NCI-H226 (cell line): Measurements from ENCODE around the gene PAX2.

Experiments
- DNase-seq: peaks from one replicate; pipeline ENCODE4 v3.0.0-alpha.2; 2015

PAX2 gene

DNA sequence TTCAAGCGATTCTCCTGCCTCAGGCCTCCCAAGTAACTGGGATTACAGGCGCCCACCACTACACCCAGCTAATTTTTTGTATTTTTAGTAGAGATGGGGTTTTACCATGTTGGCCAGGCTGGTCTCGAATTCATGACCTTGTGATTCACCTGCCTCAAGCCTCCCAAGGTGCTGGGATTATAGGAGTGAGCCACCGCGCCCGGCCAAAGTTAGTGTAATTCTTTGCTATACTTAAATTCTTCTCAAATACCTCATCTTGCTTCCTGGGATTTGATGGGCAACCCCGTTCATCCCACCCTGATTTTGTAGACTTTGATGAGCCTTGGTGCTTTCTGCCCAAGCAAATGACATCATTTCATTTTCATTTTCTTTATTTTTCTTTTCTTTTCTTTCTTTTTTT is 54.5 kb downstream of the PAX2 start:
- no peak for DNase-seq

DNA sequence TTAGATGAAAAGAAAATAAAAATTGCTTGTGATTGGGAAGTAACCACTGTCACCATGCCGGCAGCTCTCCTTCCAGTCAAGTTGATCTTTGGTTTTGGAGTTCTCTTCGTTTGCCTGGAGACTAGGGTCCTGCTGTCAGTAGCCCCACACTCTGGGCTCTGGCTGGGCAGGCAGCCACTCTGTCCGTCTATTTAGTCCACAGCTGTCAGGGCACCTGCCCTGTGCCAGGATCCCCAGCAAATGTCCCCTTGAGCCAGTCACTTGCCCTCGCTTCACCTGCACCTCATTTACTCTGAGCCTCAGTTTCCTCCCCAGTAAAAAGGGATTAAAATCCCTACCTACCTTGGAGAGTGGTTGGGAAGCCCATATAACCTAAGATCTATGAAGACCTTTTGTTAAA is 55.5 kb downstream of the PAX2 start:
- DNase-seq = no peak

DNA sequence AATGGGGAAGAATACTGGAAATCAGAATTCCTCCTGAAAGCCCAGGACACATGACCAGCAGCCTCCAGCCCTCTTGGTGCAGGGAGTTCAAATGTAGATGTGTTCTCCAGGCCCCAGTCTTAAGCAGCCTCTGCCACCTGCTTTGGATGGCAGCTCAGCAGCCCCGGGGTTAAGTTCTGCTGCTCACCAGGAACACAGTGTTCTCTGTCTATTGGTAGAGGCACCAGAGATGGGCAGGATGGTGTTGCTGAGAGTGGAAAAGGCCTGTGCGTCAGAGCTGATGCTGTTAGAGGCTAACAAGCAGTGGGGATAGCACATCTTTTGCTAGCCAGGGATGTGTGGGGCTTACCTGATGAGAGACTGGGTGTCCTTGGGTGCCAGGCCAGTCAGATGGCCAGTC is 56.8 kb downstream of the PAX2 start:
- no peak for DNase-seq

DNA sequence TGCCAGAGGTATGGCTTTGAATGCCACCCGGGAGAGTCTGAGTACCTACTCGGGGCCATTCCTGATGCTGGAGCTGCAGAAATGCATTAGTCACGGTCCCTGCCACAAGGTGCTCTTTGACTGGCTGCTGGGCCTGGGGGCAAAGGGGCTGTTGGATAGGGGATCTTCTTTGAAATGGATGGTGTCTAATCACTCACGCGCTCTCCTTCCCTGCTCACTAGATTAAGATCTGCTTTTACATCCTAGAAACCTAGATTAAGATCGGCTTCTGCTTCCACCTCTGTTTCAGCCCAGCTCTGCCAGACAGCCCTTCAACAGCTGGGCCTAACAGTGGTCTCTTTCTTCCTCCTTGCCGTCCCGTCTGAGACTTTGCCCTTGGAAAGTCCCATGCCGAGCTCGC is 57.2 kb downstream of the PAX2 start:
- no peak for DNase-seq

DNA sequence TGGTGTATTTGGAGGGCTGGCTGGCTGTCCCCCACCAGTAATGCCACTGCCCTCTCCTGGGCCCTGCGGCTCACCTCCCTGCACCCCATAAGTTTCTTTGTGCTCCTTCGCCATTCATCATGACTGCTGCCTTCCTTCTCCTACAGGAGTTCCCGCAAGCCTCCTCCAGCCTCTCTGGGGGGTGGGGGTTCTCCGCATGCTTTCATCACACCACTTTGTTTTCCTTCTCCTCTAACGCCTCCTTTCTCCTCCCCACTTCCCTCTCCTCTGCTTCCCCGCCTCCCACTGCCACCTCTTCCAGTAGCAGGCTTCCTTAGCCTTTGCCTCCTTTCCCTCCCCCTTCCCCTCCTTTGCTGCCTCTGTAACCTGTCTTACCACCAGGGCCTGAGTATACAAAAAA is 58.1 kb downstream of the PAX2 start:
- no peak for DNase-seq

DNA sequence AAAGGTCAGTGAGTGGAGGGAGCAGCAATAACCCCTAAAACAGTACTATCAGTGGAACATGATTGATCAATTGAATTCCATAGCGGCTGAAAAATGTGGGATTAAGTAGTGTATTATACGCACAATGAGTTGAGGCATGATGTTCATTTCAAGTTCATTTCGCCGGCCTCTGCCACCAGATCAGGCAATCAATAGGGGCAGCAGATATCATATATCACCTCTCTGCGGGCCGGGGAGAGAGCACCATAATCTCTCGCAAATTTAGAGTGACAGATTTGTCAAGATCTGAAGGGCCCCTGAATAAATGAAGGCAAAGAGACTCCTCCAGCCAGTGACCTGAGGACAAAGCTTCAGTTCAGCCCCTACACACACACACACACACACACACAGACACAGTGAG is 58.5 kb downstream of the PAX2 start:
- DNase-seq = no peak

DNA sequence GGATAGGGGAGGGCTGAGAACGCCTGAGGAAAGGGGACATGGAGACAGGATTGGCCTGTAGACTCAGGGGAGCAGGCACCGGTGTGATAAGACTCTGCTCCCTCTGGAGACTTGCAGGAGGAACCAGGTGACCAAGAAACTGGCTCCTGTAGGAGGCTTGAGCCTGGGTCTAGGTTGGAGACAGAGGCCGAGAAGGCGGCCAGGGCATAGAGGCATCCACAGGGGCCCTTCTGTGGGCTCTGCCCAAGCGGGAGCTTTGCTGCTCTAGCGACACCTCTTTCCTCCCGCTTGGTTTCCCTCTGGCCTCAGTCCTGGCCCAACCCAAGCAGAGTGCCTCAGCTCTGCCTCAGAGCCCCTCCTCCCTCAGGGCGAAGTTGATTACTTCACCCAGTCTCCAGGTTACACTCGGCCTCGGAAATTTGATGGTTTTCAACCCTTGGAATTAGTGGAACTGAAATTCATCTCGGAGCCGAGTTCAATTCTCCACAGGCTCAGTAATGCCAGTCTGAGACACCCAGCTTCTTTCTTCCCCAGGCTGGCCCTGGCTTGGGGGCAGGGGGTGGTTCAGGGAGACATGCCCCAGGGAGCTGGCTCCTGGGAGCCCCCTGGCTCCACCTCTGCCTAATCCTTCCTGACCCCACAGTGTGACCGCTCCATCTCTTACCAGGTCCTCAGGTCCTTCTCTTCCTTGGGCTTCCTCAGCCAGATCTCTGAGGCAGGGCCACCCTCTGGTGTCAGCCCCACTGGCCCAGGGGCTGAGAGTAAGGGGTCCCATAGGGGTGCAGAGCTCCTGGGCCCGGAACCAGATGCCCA is 60.4 kb downstream of the PAX2 start:
- DNase-seq = no peak

DNA sequence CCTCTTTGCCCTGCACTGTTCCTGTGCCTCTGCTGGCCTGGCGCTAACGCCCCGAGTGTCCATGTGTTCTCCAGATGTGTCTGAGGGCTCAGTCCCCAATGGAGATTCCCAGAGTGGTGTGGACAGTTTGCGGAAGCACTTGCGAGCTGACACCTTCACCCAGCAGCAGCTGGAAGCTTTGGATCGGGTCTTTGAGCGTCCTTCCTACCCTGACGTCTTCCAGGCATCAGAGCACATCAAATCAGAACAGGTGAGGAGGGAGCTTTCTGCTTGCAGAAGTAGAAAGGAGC is 60.9 kb downstream of the PAX2 start:
- no peak for DNase-seq

DNA sequence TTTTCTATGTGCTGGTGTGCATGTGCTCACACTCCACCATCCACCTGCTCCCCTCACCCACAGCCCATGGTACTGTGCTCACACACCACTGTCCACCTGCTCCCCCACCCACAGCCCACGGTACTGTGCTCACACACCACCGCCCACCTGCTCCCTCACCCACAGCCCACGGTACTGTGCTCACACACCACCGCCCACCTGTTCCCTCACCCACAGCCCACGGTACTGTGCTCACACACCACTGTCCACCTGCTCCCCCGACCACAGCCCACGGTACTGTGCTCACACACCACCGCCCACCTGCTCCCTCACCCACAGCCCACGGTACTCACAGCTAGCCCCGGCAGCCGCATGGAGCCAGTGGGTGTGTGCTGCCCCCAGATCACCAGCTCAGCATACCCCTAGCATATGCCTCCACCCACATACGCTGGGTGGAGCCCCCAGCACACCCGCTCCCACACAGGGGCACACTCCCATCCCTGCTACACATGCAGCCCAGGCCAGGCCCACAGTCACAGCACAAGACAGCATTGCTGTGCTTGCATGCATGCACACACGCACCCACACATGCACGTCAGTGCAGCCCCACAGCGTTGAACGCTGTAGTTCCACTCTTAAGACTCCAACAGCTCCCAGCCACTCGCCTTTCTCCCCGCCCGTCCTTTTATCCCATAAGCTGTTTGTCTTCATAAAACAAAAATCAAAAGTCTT is 62.0 kb downstream of the PAX2 start:
- no peak for DNase-seq

DNA sequence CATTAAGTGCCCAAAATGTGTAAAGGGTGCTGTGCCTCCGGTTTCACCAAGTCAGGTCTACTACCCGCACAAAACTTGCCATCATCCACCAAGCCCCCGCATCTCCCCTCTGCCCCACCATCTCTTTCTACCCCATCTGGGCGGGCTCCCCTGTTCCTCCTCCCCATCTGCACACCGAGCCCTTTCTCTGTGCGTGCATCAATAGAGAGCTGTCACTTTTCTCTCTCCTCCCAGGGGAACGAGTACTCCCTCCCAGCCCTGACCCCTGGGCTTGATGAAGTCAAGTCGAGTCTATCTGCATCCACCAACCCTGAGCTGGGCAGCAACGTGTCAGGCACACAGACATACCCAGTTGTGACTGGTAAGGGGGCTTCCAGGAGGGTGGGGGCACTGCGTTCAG is 63.5 kb downstream of the PAX2 start:
- no peak for DNase-seq

DNA sequence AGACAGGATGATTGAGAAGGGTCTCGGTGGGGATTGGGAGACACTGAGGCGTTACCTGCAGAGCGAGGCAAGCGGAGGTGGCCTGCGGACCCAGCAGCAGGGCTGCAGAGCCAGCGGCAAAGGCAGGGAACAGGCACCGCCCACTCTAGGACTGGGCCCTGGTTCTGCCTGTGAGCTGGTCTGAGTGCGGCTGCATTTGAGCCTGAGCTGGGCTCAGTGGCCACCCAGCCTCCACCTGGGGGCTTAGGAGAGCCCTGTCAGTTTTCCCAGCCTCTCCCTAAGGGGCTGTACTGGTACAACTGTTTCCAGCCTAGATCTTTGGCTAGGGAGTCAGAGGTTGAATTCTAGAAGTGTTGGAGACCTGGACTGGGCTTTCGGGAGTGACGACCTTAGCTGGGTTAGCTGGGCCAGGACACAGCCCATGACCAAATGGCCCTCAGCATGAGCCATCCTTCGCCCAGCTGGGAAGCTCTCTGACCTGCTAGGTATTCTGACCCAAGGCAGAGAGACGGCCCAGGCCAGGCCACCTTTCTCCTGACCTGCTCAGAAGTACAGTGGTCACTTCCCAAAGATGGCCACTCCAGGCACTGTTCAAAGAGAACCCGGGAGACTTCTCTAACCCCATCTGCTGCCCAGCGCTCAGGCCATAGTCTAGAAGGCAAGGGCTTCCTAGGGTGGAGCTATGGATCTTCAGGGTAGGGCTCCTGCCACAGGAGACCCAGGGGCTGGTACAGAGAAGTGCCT is 64.9 kb downstream of the PAX2 start:
- DNase-seq = no peak

DNA sequence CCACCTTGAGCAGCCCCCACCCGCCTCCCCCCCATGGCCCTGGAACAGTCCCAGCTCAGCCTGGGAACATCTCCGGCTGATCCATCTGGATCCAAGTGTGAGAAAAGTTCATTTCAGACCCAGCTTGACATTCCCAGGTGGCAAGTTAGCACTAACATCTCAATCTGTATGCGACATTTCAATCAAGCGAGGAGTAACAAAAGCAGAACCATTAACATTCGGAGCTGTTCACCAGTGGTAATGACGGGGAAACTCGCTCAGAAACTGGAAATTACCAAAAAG is 65.4 kb downstream of the PAX2 start:
- no peak for DNase-seq

DNA sequence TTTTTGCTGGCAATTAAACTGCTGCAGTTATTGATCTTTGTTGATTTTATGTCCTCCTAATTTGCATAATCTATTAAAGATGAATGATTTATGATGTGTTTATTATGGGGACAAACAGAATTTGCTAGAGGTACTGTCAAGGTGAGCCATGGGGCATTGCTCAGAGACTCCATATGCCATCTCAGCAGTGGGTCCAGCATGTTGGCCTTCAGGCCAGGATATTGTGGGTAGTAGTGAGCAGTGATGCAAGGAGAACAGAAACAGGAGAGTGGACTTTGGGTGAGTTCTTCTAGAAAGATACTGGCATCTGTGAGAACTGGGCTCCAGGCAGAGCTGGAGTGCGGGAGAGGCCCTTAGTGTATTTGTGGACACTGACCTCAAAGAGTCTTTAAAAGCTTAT is 65.9 kb downstream of the PAX2 start:
- no peak for DNase-seq

DNA sequence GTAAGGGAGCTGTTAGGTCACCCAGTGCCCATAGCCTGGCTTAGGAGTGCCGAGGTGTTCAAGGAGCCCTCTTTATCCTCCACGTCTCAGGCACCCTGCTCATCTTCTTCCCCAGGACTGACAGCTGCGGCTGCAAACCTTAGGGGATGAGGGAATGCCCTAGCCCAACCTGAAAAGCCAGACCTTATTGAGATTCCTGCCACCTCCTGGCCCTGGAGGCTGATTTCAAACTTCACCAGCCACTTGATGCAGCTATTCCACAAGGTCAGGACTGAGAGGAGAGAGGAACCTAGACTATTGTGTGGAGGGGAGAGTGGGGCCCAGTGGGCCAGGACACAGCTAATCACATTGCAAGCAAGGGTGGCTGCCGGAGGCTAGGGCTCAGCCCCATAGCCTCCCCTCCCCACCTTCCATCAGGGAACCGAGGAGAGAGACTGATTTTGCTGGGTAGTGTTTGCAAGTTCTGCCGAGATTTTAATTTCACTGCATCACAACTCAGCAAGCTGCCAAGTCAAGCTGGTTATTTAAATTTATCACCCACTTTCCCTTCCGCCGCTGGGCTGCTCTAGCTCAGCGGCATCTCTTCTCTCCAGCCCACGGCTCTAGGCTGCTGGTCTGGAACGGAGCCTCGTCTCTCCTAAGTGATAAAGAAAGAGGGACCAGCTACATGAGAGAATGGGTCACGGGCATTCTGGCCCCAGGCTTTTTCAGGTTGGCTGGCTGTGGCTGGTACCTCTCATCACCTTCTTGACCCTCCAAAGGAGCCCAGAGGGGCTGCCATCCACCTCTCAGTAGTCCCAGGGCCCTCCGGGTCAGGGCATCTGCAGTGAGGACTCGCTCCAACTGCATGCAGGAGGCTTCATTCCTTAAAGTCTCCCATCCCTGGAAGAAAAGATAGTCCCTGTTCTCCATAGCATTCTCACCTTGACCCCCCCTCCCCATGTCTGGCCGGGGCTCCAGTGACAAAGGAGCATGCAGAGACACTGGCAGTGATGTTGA is 66.7 kb downstream of the PAX2 start:
- DNase-seq = no peak

DNA sequence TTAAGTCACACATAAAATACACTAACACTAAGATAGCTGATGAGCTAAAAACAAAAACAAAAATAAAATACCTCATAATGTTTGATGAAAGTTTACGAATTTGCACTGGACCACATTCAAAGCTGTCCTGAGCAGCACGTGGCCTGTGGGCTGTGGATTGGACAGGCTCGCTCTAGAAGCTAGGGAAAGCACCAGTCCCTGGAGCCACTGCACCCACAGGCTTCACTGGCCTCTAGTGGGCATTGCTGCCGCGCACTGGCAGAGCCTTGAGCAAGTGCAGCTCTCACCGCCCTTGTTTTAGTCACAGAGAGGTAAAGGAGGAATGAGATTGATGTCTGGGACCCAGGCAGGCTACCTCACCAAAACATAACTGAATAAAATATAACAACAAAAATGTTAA is 67.6 kb downstream of the PAX2 start:
- no peak for DNase-seq

DNA sequence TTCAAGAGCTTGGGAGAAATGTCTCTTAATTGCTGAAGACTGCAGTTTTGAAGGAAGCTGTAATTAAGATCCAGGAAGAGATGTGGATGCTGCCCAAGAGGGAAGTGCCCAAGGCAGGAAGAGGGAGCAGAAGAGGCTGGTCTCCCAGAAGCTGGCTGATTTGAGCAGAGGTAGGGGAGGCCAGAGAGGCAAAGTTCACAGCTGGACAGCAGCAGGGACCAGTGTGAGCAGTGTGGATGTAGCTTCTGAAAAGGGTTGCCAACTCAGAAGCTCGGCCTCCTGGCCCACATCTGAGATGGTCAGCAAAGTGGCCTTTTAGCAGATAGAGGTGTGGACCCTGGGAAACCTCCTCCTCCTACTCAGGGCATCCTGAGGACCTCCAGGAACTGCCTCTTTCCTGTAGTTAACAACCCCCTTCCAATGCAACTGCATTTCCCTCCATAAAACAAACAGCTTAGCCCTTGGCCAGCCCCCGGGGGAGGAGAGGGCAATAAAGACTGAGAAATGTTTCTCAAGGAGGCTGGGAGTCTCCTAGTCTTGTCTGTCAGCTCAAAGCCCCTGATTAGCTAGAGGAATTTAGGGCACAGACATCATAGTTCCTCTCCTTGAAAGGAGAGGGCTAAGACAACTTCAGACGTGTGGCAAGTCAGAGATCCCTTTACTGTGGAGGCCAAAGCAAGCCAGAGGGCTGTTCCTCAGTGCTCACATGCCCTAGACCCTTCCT is 69.5 kb downstream of the PAX2 start:
- DNase-seq = no peak

DNA sequence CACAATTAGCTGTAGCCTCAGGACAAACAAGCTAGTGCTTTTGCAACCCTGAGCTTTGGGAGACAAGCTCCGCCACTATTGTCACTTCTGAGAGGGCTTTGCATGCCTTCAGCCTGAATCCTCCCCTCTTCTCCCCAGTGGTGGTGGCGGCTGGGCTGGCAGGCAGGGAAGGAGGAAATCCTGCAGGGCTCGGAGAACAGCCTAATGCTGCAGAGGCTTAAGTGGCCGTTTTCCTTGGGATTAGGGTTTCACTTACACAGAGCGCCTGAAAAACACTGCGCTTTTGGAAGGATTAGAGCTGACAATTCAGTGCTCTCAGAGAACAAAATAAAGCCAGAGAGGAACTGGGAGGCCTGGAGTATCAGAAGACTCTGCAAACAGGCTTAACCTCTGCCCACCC is 71.3 kb downstream of the PAX2 start:
- no peak for DNase-seq

DNA sequence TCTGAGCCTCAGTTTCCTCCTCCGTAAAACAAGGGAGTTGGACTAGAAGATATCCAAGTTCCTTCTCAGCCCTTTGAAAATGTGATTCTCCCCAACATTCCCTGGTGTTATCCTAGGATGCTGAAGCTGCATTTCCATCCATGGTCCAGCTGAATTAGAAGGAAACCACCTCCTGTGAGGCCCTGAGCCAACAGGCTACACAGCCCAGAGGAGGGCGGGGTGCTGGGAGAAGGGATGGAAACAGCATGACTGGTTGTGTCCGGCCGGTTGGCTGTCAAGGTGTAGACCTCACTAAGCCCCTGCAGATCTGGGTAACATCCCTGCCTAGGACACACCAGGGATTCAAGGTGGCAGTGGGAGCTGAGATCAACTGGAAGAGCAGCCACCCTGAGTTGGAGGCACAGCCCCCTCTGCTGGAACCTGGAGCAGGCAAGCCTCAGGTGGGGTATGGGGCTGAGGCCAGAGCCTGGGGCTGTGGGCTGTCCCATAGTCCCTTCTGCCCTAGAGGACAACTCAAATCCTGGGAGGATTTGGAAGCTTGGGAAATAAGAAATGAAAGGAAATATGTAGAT is 72.0 kb downstream of the PAX2 start:
- DNase-seq = no peak

DNA sequence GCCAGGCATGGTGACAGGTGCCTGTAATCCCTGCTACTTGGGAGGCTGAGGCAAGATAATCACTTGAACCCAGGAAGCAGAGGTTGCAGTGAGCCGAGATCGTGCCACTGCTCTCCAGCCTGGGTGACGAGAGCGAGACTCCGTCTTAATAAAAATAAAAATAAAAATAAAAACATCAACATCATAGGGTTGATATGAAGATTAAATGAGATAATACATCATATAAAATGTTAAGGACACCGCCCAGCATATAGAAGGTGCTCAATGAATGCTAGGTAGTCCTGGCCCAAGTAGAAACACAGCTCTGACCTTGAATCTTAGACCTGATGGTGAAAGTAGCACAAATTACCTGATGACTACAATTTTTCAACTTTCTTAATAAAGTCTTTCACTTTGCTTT is 74.0 kb downstream of the PAX2 start:
- DNase-seq = no peak

DNA sequence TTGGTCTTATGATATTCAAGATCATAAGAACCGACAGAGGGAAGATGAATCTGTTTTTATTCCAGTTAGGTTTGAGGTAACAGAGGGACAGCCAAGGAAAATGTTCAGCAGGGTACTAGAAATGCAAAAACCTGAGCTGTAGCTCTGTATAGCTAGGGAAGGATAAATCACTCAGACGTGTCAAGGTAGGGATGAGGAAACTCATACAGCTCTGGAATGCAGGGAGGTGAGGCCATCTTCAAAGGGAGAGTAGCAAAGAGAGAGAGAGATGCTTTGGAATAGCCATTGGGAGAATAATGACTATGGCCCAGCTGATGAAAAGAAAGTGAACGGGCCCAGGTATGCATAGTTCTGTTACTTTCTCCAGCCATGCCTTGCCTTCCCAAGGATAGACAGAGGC is 77.8 kb downstream of the PAX2 start:
- DNase-seq = no peak

DNA sequence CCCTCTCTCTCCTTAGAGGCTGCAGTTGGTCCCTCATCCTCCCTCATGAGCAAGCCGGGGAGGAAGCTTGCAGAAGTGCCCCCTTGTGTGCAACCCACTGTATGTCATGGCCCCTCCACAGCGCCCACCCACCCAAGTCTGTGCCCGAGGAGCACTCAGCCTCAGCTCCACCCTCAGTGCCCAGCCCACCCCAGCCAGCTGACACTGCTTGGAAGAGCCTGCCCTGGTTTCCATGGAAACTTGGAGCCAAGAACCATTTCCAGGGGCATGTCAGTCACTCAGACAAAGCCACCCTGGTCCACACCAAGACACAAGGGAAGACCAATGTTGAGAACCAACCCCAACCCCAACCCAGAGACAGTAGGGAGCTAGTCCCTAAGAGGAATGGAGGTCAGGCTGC is 79.5 kb downstream of the PAX2 start:
- DNase-seq = no peak

DNA sequence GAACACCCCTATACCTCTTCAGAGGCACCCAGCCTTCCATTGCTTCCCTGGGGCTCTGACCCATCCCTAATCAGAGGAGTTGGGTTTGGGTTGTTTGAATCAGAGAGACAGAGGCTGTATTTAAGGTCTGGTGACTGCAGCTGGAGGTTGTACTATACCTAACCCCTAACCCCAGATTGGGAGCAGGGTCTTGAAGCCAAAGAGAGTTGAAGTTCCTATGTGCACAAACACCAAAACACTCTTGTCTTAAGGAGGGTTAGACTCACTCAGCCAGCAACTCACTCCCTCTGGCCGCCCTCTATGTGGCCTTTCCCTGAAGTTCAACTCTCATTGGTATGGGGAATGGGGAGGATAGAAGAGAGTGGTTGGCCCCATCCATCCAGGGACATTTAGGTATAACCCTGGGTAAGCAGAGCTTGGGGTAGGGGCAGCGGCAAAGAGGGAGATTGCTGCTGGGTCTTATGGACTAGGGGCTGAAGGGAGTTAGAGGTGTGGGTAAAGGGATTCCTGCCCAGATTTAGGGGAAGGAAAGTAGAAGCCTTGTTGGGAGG is 80.0 kb downstream of the PAX2 start:
- DNase-seq = no peak
